GM12878 (cell line): Measurements from ENCODE around the gene FUS. TPM values are rescaled to one million over a fixed set of nuclear protein-coding genes. Genes with fewer than 3 reads are reported as not detected.
A peak's percentile ranks its signal among the peaks of the same experiment; 100 is the strongest.

ENCODE experiments used
- ATAC-seq: fragments of 200-7000 bp; cut with Tn5 transposase; 3 replicates; pipeline ENCODE4 v1.9.1; 2020; ENCODE audit warnings: mild to moderate bottlenecking, moderate library complexity
- BruUV-seq: library from RNA; stranded (reverse); fragments of 400-500 nt; replicated peaks from 2 replicates; lab custom pipeline; 2021; lab: Mats Ljungman, UMichigan
- CTCF ChIA-PET: fragments of 300-600 bp; sonication (Branson Sonifier 250); formaldehyde crosslinking; extraction: SDS; loops from one replicate; lab custom pipeline; 2021; ENCODE audit warnings: inconsistent platforms; lab: Yijun Ruan, JAX
- POLR2A ChIA-PET: fragments of 350-600 bp; formaldehyde crosslinking; extraction: SDS; loops from one replicate; lab custom pipeline; 2021; ENCODE audit warnings: inconsistent platforms; lab: Charles Lee
- RAD21 ChIA-PET: fragments of 300-600 bp; sonication (Branson Sonifier 250); formaldehyde crosslinking; loops from one replicate; lab custom pipeline; 2023; ENCODE audit warnings: antibody characterized with exemption; ENCODE audit not compliant: unreplicated experiment; lab: Charles Lee
- SMC1A ChIA-PET: fragments of 300-600 bp; sonication (Branson Sonifier 250); formaldehyde crosslinking; loops from one replicate; lab custom pipeline; 2023; ENCODE audit not compliant: unreplicated experiment, uncharacterized antibody; lab: Charles Lee
- DNase-seq: peaks from one replicate; pipeline ENCODE4 v3.0.0-alpha.2; 2011; ENCODE audit warnings: low read depth, low spot score
- FAIRE-seq: peaks from 3 replicates; lab custom pipeline; 2011; peaks lifted over from hg19 to GRCh38; lab: Jason Lieb, UNC
- H2AFZ ChIP-seq: 2 replicates; pipeline ENCODE4 v1.6.0; 2011; ENCODE audit warnings: low read depth, low read length, control low read depth; ENCODE audit not compliant: control insufficient read depth
- H3K27ac ChIP-seq: 2 replicates; pipeline ENCODE4 v1.5.1; 2011; ENCODE audit warnings: control low read depth; ENCODE audit not compliant: control insufficient read depth, insufficient read depth
- H3K27me3 ChIP-seq, 2 experiments: replicated peaks in 1 of 2; 2 replicates each; pipeline versions ENCODE4 v1.6.0 to v1.6.1; 2011; ENCODE audit warnings: low read length in 1 of 2; ENCODE audit not compliant: control insufficient read depth in 2 of 2, insufficient read depth in 2 of 2
- H3K36me3 ChIP-seq, 2 experiments: 2 replicates each; pipeline ENCODE4 v1.5.1; 2011; ENCODE audit warnings: low read length in 1 of 2; ENCODE audit not compliant: control insufficient read depth in 2 of 2, insufficient read depth in 2 of 2
- H3K4me1 ChIP-seq: 2 replicates; pipeline ENCODE4 v1.6.1; 2011; ENCODE audit warnings: mild to moderate bottlenecking, low read length, moderate library complexity, mixed read lengths; ENCODE audit not compliant: control insufficient read depth, insufficient read depth
- H3K4me2 ChIP-seq: 2 replicates; pipeline ENCODE4 v1.6.0; 2011; ENCODE audit warnings: control low read depth; ENCODE audit not compliant: control insufficient read depth, insufficient read depth
- H3K4me3 ChIP-seq: fragments of 200-600 bp; sonication (generic); 2 replicates; pipeline ENCODE4 v1.5.1; 2016
- H3K79me2 ChIP-seq: 2 replicates; pipeline ENCODE4 v1.6.0; 2011; ENCODE audit warnings: low read length; ENCODE audit not compliant: control insufficient read depth, insufficient read depth
- H3K9ac ChIP-seq: 2 replicates; pipeline ENCODE4 v1.8.0; 2011; ENCODE audit warnings: low read length, control low read depth, mixed read lengths; ENCODE audit not compliant: control insufficient read depth, insufficient read depth
- H3K9me3 ChIP-seq: replicated peaks from 3 replicates; pipeline ENCODE4 v1.5.1; 2011; ENCODE audit warnings: mild to moderate bottlenecking, low read length; ENCODE audit not compliant: control insufficient read depth, insufficient read depth
- H4K20me1 ChIP-seq: 2 replicates; pipeline ENCODE4 v1.6.0; 2011; ENCODE audit not compliant: control insufficient read depth, insufficient read depth
- E2F8 ChIP-seq: fragments of 450-650 bp; IDR thresholded peaks from 2 replicates; pipeline ENCODE4 v1.6.1; 2018; ENCODE audit warnings: mild to moderate bottlenecking, low read depth, moderate library complexity; ENCODE audit not compliant: partially characterized antibody
- IKZF1 ChIP-seq: fragments of 450-650 bp; conservative IDR thresholded peaks from 2 replicates; pipeline ENCODE4 v1.6.1; 2017; ENCODE audit warnings: antibody characterized with exemption, mild to moderate bottlenecking
- JUND ChIP-seq: IDR thresholded peaks from 2 replicates; pipeline ENCODE4 v1.6.1; 2012; ENCODE audit warnings: low read depth, mild to moderate bottlenecking, low read length, improper control_type of control experiment, moderate library complexity
- POLR2A ChIP-seq: IDR thresholded peaks from 2 replicates; pipeline ENCODE4 v1.6.1; 2011; ENCODE audit warnings: low read depth, mild to moderate bottlenecking, low read length
- POLR2AphosphoS5 ChIP-seq: IDR thresholded peaks from 2 replicates; pipeline ENCODE4 v1.6.1; 2011; ENCODE audit warnings: mild to moderate bottlenecking, low read length, inconsistent platforms
- SMAD5 ChIP-seq: IDR thresholded peaks from 2 replicates; pipeline ENCODE4 v1.6.1; 2016; ENCODE audit warnings: antibody characterized with exemption, low read depth
- YY1 ChIP-seq: IDR thresholded peaks from 2 replicates; pipeline ENCODE4 v1.6.1; 2011; ENCODE audit warnings: low read depth, mild to moderate bottlenecking, low read length
- WGBS: methylation state at CpG from one replicate; pipeline ENCODE4 v1.1.6; 2016; ENCODE audit warnings: low lambda C conversion rate; ENCODE audit not compliant: insufficient replicate concordance, insufficient coverage; ENCODE audit errors: missing lambda C conversion rate; 5-methylcytosine and 5-hydroxymethylcytosine counted together
- in situ Hi-C: fragments of 300-500 bp; cut with MboI; formaldehyde crosslinking; loops from 9 replicates; pipeline ENCODE4 v1.14.3; 2018; ENCODE audit warnings: mixed read lengths
- intact Hi-C: fragments of 100-400 bp; cut with micrococcal nuclease; formaldehyde crosslinking; loops from one replicate; pipeline ENCODE4 v1.14.2; 2022; ENCODE audit not compliant: unreplicated experiment
- polyA plus RNA-seq, 11 experiments: library from polyadenylated mRNA; depleted of rRNA in 4 of 11; unstranded in 6 of 11; stranded (reverse) in 5 of 11; fragments of >200 nt; fragmentation: Nextera tagmentation in 4 of 11; fragmentation: Illumina TruSeq in 1 of 11; extraction: Ambion mirVana in 4 of 11; extraction: Trizol in 1 of 11; gene quantifications; 1 replicate in 1 of 11; 2 replicates in 10 of 11; pipeline versions ENCODE4 v1.2.1 to v1.2.3, GENCODE V29; 2011 to 2016; ENCODE audit warnings: inconsistent platforms in 2 of 11, missing spikeins in 2 of 11, low read depth in 1 of 11
- total RNA-seq, 4 experiments: library from RNA; depleted of rRNA in 3 of 4; stranded (reverse); fragments of >200 nt in 3 of 4; fragmentation: Illumina TruSeq in 1 of 4; extraction: Trizol in 1 of 4; gene quantifications; 2 replicates each; pipeline versions ENCODE4 v1.2.1 to v1.2.3, GENCODE V29; 2013 to 2021

FUS gene
- total and polyA plus RNA-seq, 10 of the 15 experiments (the other 5 are each of a cell fraction or from before 2014, with no cell fraction given), result 46.8 to 521 (median 347) TPM

GRCh38 chr16:31188450-31189411, 8.8 kb downstream of the FUS start:
- 95% methylated on average over 3 of the region's 3 CpGs for WGBS
- BruUV-seq, result no TSS peak
- DNase-seq, result no peak
- RAD21 ChIA-PET, result interaction anchor here (0.9 to 1.6 kb wide), 2 partner anchors 11 to 13 kb away, joined by 3 to 5 read pairs; partner anchors contain the start of gene PYCARD
- Histone ChIP-seq H3K9ac (no peak overlapping the region), H3K79me2 (peaks cover 50% of the 10 kb centered on the region), H2AFZ (no peak overlapping the region), H3K9me3 (no peaks in the 10 kb centered on the region), H3K36me3 (peaks cover 42 to 78% of the 10 kb centered on the region in 2 experiments), H3K4me1 (peaks cover 4% of the 10 kb centered on the region), H3K27ac (no peak overlapping the region), H4K20me1 (peaks cover 5% of the 10 kb centered on the region), H3K27me3 (no peaks in the 10 kb centered on the region), H3K4me3 (no peak overlapping the region), H3K4me2 (no peak overlapping the region; the same call in none of the 2 replicates)
- CTCF ChIA-PET, result interaction anchor here (1.2 kb wide), 2 partner anchors 27 to 196 kb away, joined by 3 read pairs; no protein-coding TSS in a partner anchor
- SMC1A ChIA-PET, result interaction anchor here (0.5 to 1.3 kb wide), 3 partner anchors 10 to 257 kb away, joined by 3 to 4 read pairs (median 3); no protein-coding TSS in a partner anchor
- TF ChIP-seq POLR2A (peak; percentile 38; the same call in 1 of the 2 replicates), JUND (no peak), SMAD5 (peak; percentile 19; the same call in 1 of the 2 replicates), POLR2AphosphoS5 (peak; percentile 65; the same call in 1 of the 2 replicates), E2F8 (no peak), YY1 (no peak), IKZF1 (no peak)
- peak; percentile 27 for FAIRE-seq
- no peak for ATAC-seq
- intact Hi-C loops (loop anchor here (10.0 kb wide), 1 partner anchor 686 kb away; the partner anchor contains the start of gene ZNF267), in situ Hi-C loops (no loop called here)
- POLR2A ChIA-PET, result interaction anchor here (1.1 kb wide), 1 partner anchor 8 kb away, joined by 3 read pairs; the partner anchor contains the start of gene FUS
